ENCODE results near the gene PCSK2.

Gene PCSK2

GRCh38 chr20:17273717-17274116, 46.9 kb downstream of the PCSK2 start:
- TF ChIP-seq POLR2AphosphoS5 (IDR thresholded peaks at IDR 0.05; ENCODE audit: low read depth, low read length) (no peak), TAF1 (IDR thresholded peaks at IDR 0.05; ENCODE audit: borderline replicate concordance, low read depth, low read length) (no peak), POLR2A (IDR thresholded peaks at IDR 0.05; ENCODE audit: low read depth, low read length) (no peak)
- DNase-seq (ENCODE audit: insufficient read length) (no peak), FAIRE-seq (no peak)

- DNase-seq (ENCODE audit: insufficient read length) (no peak), FAIRE-seq (no peak)
- TF ChIP-seq POLR2AphosphoS5 (IDR thresholded peaks at IDR 0.05; ENCODE audit: low read depth, low read length) (no peak), POLR2A (IDR thresholded peaks at IDR 0.05; ENCODE audit: low read depth, low read length) (no peak), TAF1 (IDR thresholded peaks at IDR 0.05; ENCODE audit: borderline replicate concordance, low read depth, low read length) (no peak)
Measured at GRCh38 chr20:17276101-17276500, 49.3 kb downstream of the PCSK2 start.

GRCh38 chr20:17281478-17281877, 54.6 kb downstream of the PCSK2 start:
- DNase-seq (ENCODE audit: insufficient read length) (no peak), FAIRE-seq (no peak)
- no peak for TF ChIP-seq TAF1 (IDR thresholded peaks at IDR 0.05; ENCODE audit: borderline replicate concordance, low read depth, low read length)
- TF ChIP-seq POLR2A (IDR thresholded peaks at IDR 0.05; ENCODE audit: low read depth, low read length), result no peak
- no peak for TF ChIP-seq POLR2AphosphoS5 (IDR thresholded peaks at IDR 0.05; ENCODE audit: low read depth, low read length)

GRCh38 chr20:17282501-17282900, 55.7 kb downstream of the PCSK2 start:
- DNase-seq (ENCODE audit: insufficient read length) (no peak), FAIRE-seq (no peak)
- TF ChIP-seq TAF1 (IDR thresholded peaks at IDR 0.05; ENCODE audit: borderline replicate concordance, low read depth, low read length), result no peak
- no peak for TF ChIP-seq POLR2A (IDR thresholded peaks at IDR 0.05; ENCODE audit: low read depth, low read length)
- TF ChIP-seq POLR2AphosphoS5 (IDR thresholded peaks at IDR 0.05; ENCODE audit: low read depth, low read length), result no peak

GRCh38 chr20:17287503-17287902, 60.7 kb downstream of the PCSK2 start:
- FAIRE-seq, result no peak
- DNase-seq (ENCODE audit: insufficient read length), result no peak
- TF ChIP-seq TAF1 (IDR thresholded peaks at IDR 0.05; ENCODE audit: borderline replicate concordance, low read depth, low read length) (no peak), POLR2A (IDR thresholded peaks at IDR 0.05; ENCODE audit: low read depth, low read length) (no peak), POLR2AphosphoS5 (IDR thresholded peaks at IDR 0.05; ENCODE audit: low read depth, low read length) (no peak)

- no peak for DNase-seq (ENCODE audit: insufficient read length)
- FAIRE-seq, result no peak
- TF ChIP-seq TAF1 (IDR thresholded peaks at IDR 0.05; ENCODE audit: borderline replicate concordance, low read depth, low read length) (no peak), POLR2AphosphoS5 (IDR thresholded peaks at IDR 0.05; ENCODE audit: low read depth, low read length) (no peak), POLR2A (IDR thresholded peaks at IDR 0.05; ENCODE audit: low read depth, low read length) (no peak)
Measured at GRCh38 chr20:17287998-17288397, 61.2 kb downstream of the PCSK2 start.

- TF ChIP-seq TAF1 (IDR thresholded peaks at IDR 0.05; ENCODE audit: borderline replicate concordance, low read depth, low read length) (no peak), POLR2AphosphoS5 (IDR thresholded peaks at IDR 0.05; ENCODE audit: low read depth, low read length) (no peak), POLR2A (IDR thresholded peaks at IDR 0.05; ENCODE audit: low read depth, low read length) (no peak)
- FAIRE-seq, result no peak
- no peak for DNase-seq (ENCODE audit: insufficient read length)
Measured at GRCh38 chr20:17295151-17295726, 68.4 kb downstream of the PCSK2 start.

- TF ChIP-seq TAF1 (IDR thresholded peaks at IDR 0.05; ENCODE audit: borderline replicate concordance, low read depth, low read length) (no peak), POLR2AphosphoS5 (IDR thresholded peaks at IDR 0.05; ENCODE audit: low read depth, low read length) (no peak), POLR2A (IDR thresholded peaks at IDR 0.05; ENCODE audit: low read depth, low read length) (no peak)
- no peak for FAIRE-seq
- no peak for DNase-seq (ENCODE audit: insufficient read length)
Measured at GRCh38 chr20:17295991-17296390, 69.2 kb downstream of the PCSK2 start.

- TF ChIP-seq POLR2AphosphoS5 (IDR thresholded peaks at IDR 0.05; ENCODE audit: low read depth, low read length), result no peak
- no peak for TF ChIP-seq TAF1 (IDR thresholded peaks at IDR 0.05; ENCODE audit: borderline replicate concordance, low read depth, low read length)
- TF ChIP-seq POLR2A (IDR thresholded peaks at IDR 0.05; ENCODE audit: low read depth, low read length), result no peak
- FAIRE-seq (no peak), DNase-seq (ENCODE audit: insufficient read length) (no peak)
Measured at GRCh38 chr20:17298171-17298570, 71.3 kb downstream of the PCSK2 start.

GRCh38 chr20:17298751-17299150, 71.9 kb downstream of the PCSK2 start:
- no peak for TF ChIP-seq POLR2A (IDR thresholded peaks at IDR 0.05; ENCODE audit: low read depth, low read length)
- no peak for TF ChIP-seq TAF1 (IDR thresholded peaks at IDR 0.05; ENCODE audit: borderline replicate concordance, low read depth, low read length)
- no peak for TF ChIP-seq POLR2AphosphoS5 (IDR thresholded peaks at IDR 0.05; ENCODE audit: low read depth, low read length)
- no peak for FAIRE-seq
- DNase-seq (ENCODE audit: insufficient read length), result no peak

GRCh38 chr20:17300113-17300512, 73.3 kb downstream of the PCSK2 start:
- FAIRE-seq (no peak), DNase-seq (ENCODE audit: insufficient read length) (no peak)
- TF ChIP-seq TAF1 (IDR thresholded peaks at IDR 0.05; ENCODE audit: borderline replicate concordance, low read depth, low read length) (no peak), POLR2AphosphoS5 (IDR thresholded peaks at IDR 0.05; ENCODE audit: low read depth, low read length) (no peak), POLR2A (IDR thresholded peaks at IDR 0.05; ENCODE audit: low read depth, low read length) (no peak)

GRCh38 chr20:17304774-17305173, 77.9 kb downstream of the PCSK2 start:
- FAIRE-seq, result no peak
- no peak for TF ChIP-seq POLR2AphosphoS5 (IDR thresholded peaks at IDR 0.05; ENCODE audit: low read depth, low read length)
- no peak for DNase-seq (ENCODE audit: insufficient read length)

- FAIRE-seq, result no peak
- TF ChIP-seq TAF1 (IDR thresholded peaks at IDR 0.05; ENCODE audit: borderline replicate concordance, low read depth, low read length) (no peak), POLR2AphosphoS5 (IDR thresholded peaks at IDR 0.05; ENCODE audit: low read depth, low read length) (no peak), POLR2A (IDR thresholded peaks at IDR 0.05; ENCODE audit: low read depth, low read length) (no peak)
- no peak for DNase-seq (ENCODE audit: insufficient read length)
Measured at GRCh38 chr20:17306427-17306826, 79.6 kb downstream of the PCSK2 start.
